Testis (tissue), 3 donors: ENCODE data around the gene IL18R1. TPM values are rescaled to one million over a fixed set of nuclear protein-coding genes. Genes with fewer than 3 reads are reported as not detected.

ENCODE experiments used
- DNase-seq: peaks from one replicate; pipeline ENCODE4 v3.0.0-alpha.2; 2019
- H3K27ac ChIP-seq, 2 donors: fragments of 200-600 bp; sonication (generic); one replicate each; pipeline ENCODE4 v1.5.1; 2019
- H3K27me3 ChIP-seq: fragments of 200-600 bp; sonication (generic); one replicate; pipeline ENCODE4 v1.5.1; 2019
- H3K36me3 ChIP-seq: fragments of 200-600 bp; sonication (generic); one replicate; pipeline ENCODE4 v1.5.1; 2017; ENCODE audit warnings: low read depth; ENCODE audit errors: missing control alignments
- H3K4me1 ChIP-seq: fragments of 200-600 bp; sonication (generic); one replicate; pipeline ENCODE4 v1.5.1; 2019
- H3K4me3 ChIP-seq, 2 donors: fragments of 200-600 bp; sonication (generic); one replicate each; pipeline ENCODE4 v1.5.1; 2017 to 2019
- H3K9me3 ChIP-seq: fragments of 200-600 bp; sonication (generic); one replicate; pipeline ENCODE4 v1.5.1; 2017
- POLR2A ChIP-seq: fragments of 450-650 bp; IDR thresholded peaks from one replicate; pipeline ENCODE4 v1.6.1; 2017; ENCODE audit warnings: antibody characterized with exemption, mild to moderate bottlenecking, moderate library complexity
- WGBS, 2 donors: methylation state at CpG; one replicate each; pipeline ENCODE4 v1.1.5; 2018; 5-methylcytosine and 5-hydroxymethylcytosine counted together
- intact Hi-C: fragments of 100-400 bp; cut with DNase I; formaldehyde crosslinking; loops from one replicate; pipeline ENCODE4 v1.15.1; 2023; ENCODE audit warnings: low total_unique reads
- polyA plus RNA-seq: library from polyadenylated mRNA; stranded (reverse); fragments of 350-450 nt; fragmentation: Illumina TruSeq; extraction: RNeasy Lipid Tissue Mini Kit (QIAGEN cat#74804); gene quantifications from one replicate; pipeline ENCODE4 v1.2.3, GENCODE V29; 2014; ENCODE audit warnings: low read depth, low replicate concordance; ENCODE audit not compliant: insufficient read depth
- total RNA-seq, 2 donors: library from RNA; depleted of rRNA; stranded (reverse); fragments of >200 nt; gene quantifications; one replicate each; pipeline ENCODE4 v1.2.3, GENCODE V29; 2016
- TF ChIP-seq, protein P1 (sequence below), 3 experiments: fragments of 450-650 bp in 2 of 3; fragments of 200-600 bp in 1 of 3; sonication (generic) in 1 of 3; IDR thresholded peaks; one replicate each; pipeline ENCODE4 v1.5.1; 2016 to 2019; ENCODE audit warnings: antibody characterized with exemption in 3 of 3, mild to moderate bottlenecking in 2 of 3, moderate library complexity in 1 of 3

The IL18R1 gene
- total and polyA plus RNA-seq, 3 donors from 2014 or later = 1.0 to 2.9 (median 1.1) TPM

DNA sequence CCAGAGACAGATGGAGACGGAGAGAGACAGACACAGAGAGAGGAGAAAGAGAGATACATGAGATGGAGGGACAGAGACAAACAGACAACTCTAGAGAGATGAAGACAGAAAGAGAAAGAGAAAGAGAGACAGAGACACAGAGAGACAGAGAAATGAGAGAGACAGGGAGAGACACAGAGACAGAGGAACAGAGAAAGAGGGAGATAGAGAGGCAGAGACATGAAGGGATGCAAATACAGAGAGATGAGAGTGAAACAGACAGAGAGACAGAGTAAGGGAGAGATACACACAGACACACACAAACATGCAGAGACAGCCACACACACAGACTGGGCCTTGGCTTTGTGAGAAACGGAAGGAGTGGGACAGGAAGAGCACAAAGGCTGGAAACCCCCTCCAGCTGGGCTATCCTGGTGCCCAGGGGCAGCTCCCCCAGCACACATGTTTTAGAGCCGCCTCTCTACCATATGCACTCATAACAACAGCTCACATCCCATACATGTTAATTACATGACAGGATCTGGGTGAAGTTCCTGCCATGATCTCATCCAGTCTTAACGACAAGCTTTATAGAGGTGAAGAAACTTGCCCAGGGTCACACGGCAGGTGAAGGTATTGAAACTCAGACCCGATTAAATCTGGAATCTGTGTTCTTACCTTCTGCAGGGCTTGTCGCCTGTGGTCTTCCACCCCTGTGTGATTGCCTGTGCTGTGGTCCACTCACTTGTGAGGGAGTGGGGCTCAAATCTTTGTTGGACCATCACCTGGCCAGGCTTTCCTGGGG lies 32.4 kb downstream of the IL18R1 start:
- no peaks in the 10 kb centered on the region for H3K36me3 ChIP-seq
- WGBS, 2 donors = 89 to 94% methylated on average over 7 of the region's 7 CpGs
- no peaks in the 10 kb centered on the region for H3K4me1 ChIP-seq
- TF ChIP-seq, protein P1, sequence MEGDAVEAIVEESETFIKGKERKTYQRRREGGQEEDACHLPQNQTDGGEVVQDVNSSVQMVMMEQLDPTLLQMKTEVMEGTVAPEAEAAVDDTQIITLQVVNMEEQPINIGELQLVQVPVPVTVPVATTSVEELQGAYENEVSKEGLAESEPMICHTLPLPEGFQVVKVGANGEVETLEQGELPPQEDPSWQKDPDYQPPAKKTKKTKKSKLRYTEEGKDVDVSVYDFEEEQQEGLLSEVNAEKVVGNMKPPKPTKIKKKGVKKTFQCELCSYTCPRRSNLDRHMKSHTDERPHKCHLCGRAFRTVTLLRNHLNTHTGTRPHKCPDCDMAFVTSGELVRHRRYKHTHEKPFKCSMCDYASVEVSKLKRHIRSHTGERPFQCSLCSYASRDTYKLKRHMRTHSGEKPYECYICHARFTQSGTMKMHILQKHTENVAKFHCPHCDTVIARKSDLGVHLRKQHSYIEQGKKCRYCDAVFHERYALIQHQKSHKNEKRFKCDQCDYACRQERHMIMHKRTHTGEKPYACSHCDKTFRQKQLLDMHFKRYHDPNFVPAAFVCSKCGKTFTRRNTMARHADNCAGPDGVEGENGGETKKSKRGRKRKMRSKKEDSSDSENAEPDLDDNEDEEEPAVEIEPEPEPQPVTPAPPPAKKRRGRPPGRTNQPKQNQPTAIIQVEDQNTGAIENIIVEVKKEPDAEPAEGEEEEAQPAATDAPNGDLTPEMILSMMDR (IDR thresholded peaks at IDR 0.05) = no peak
- no peak for TF ChIP-seq POLR2A
- intact Hi-C loops = no loop called here
- no peak overlapping the region for H3K4me3 ChIP-seq
- no peak for DNase-seq
- no peak overlapping the region for H3K27ac ChIP-seq
- H3K9me3 ChIP-seq = no peaks in the 10 kb centered on the region
- no peaks in the 10 kb centered on the region for H3K27me3 ChIP-seq

DNA sequence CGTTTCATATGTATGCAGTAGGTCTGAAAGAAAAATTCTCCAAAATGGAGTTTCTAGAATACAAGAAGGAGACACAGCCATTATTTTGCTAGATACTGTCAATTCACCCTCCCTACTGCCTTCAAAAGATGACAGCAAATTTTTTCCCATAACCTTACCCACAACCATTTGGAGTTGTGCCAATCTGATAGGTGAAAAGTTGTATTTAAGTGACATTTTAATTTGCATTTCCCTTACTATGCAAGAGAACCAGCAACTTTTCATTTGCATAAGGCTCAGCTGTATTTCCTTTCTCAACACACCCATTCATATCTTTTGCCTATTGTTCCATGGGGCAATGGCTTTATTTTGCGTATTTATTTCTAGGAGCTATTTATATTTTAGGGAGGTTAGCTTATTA lies 36.0 kb downstream of the IL18R1 start:
- intact Hi-C loops = no loop called here
- H3K4me1 ChIP-seq = no peaks in the 10 kb centered on the region
- H3K4me3 ChIP-seq = no peak overlapping the region
- TF ChIP-seq, protein P1 (IDR thresholded peaks at IDR 0.05) = no peak
- H3K27ac ChIP-seq = no peak overlapping the region
- H3K36me3 ChIP-seq = no peaks in the 10 kb centered on the region
- no peaks in the 10 kb centered on the region for H3K9me3 ChIP-seq
- no peaks in the 10 kb centered on the region for H3K27me3 ChIP-seq
- 80 to 81% methylated on average over 2 of the region's 2 CpGs for WGBS, 2 donors
- DNase-seq = no peak

DNA sequence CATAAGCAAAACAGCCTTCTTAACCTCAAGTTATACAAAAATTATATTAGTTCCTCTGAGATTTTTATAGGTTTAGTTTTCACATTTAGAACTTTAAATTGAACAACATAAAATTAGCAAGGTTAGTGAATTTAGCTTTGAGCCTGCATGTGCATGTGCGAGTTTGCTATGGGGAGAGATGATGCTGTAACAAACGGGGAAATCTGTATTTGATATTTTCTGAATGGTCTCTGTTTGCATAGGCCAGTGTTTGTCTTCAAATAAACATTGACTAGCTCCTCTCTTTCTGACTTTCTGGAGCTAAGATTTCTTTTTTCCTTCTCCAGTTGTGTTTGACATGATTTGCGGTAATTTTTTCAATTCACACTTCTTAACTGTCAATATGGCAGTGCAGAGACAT lies 36.5 kb downstream of the IL18R1 start:
- Histone ChIP-seq H3K4me1 (no peaks in the 10 kb centered on the region), H3K27me3 (no peaks in the 10 kb centered on the region), H3K9me3 (no peaks in the 10 kb centered on the region), H3K27ac (no peak overlapping the region), H3K4me3 (no peak overlapping the region), H3K36me3 (no peaks in the 10 kb centered on the region)
- 72 to 92% methylated on average over 3 of the region's 3 CpGs for WGBS, 2 donors
- TF ChIP-seq, protein P1 (IDR thresholded peaks at IDR 0.05) = no peak
- TF ChIP-seq POLR2A = no peak
- DNase-seq = no peak
- intact Hi-C loops = no loop called here

DNA sequence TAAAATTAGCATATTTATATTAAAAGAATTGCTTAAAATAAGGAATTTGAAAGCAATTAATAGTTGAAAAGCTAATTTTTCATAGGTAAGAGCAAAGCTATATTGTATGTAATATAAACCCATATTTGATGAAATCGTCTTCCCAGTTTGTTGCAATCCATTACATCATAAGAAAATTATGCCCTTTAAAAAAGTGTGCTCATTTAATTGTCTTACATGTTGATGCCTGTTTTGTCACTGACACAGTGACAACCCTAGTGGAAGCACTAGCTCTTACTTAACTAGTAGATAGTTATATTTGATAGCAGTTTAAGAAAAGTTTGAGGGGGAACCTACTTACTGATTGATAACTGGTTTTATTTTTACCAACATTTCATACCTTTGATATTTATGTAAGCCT lies 37.3 kb downstream of the IL18R1 start:
- no peaks in the 10 kb centered on the region for H3K27me3 ChIP-seq
- H3K27ac ChIP-seq = no peak overlapping the region
- WGBS, 2 donors = 47 to 89% methylated on average over 1 of the region's 1 CpG
- TF ChIP-seq POLR2A = no peak
- TF ChIP-seq, protein P1 (IDR thresholded peaks at IDR 0.05) = no peak
- no peaks in the 10 kb centered on the region for H3K9me3 ChIP-seq
- intact Hi-C loops = no loop called here
- H3K36me3 ChIP-seq = no peaks in the 10 kb centered on the region
- DNase-seq = no peak
- no peaks in the 10 kb centered on the region for H3K4me1 ChIP-seq
- H3K4me3 ChIP-seq = no peak overlapping the region

DNA sequence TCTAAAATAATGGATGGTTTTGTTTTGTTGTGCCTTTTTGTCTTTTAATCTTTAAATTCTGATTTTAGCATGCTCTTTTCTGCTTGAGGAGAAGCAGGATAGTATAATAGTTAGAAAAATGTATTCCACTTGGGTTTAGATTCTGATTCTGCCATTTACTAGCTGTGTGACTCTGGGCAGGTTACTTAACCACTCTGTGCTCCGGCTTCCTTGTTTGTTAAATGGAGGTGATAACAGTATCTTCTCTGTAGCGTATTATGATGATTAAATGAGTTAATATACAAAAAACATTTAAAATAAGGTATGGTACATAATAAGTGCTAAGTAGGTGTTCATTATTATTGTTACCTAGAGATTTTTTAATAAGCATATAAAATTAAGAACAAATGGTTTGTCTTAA lies 40.4 kb downstream of the IL18R1 start:
- no peak for TF ChIP-seq POLR2A
- TF ChIP-seq, protein P1 (IDR thresholded peaks at IDR 0.05) = no peak
- H3K4me1 ChIP-seq = no peaks in the 10 kb centered on the region
- WGBS, 2 donors = 45 to 67% methylated on average over 2 of the region's 2 CpGs

More for the DNA sequence above, 40.4 kb downstream of the IL18R1 start:
- Histone ChIP-seq H3K36me3 (no peaks in the 10 kb centered on the region), H3K27ac (no peak overlapping the region), H3K27me3 (no peaks in the 10 kb centered on the region), H3K4me3 (no peak overlapping the region), H3K9me3 (no peaks in the 10 kb centered on the region)
- intact Hi-C loops = no loop called here
- DNase-seq = no peak
